ENCODE results near the gene PTGER3.
"Not testable (repeated sequence)": the region's sequence is repeated elsewhere in the genome, so short reads cannot be mapped to it uniquely, and the experiment has no call there.

The PTGER3 gene

GRCh38 chr1:70961374-70961975, 86.1 kb downstream of the PTGER3 start:
- no peak overlapping the region for H3K4me3 ChIP-seq (ENCODE audit: low read depth, low read length)
- no peak for TF ChIP-seq CTCF (IDR thresholded peaks at IDR 0.05; ENCODE audit: borderline replicate concordance, insufficient read depth, low read depth, low read length)

- no peak overlapping the region for H3K4me3 ChIP-seq (ENCODE audit: low read depth, low read length)
- no peak for TF ChIP-seq CTCF (IDR thresholded peaks at IDR 0.05; ENCODE audit: borderline replicate concordance, insufficient read depth, low read depth, low read length)
Observed at GRCh38 chr1:70948396-70949017, 99.1 kb downstream of the PTGER3 start.

- no peak overlapping the region for H3K4me3 ChIP-seq (ENCODE audit: low read depth, low read length)
- no peak for TF ChIP-seq CTCF (IDR thresholded peaks at IDR 0.05; ENCODE audit: borderline replicate concordance, insufficient read depth, low read depth, low read length)
Observed at GRCh38 chr1:70947835-70948234, 99.8 kb downstream of the PTGER3 start.

- no peak overlapping the region for H3K4me3 ChIP-seq (ENCODE audit: low read depth, low read length)
- no peak for TF ChIP-seq CTCF (IDR thresholded peaks at IDR 0.05; ENCODE audit: borderline replicate concordance, insufficient read depth, low read depth, low read length)
Observed at GRCh38 chr1:70945676-70946075, 101.9 kb downstream of the PTGER3 start.

- no peak overlapping the region for H3K4me3 ChIP-seq (ENCODE audit: low read depth, low read length)
Observed at GRCh38 chr1:70945251-70945650, 102.4 kb downstream of the PTGER3 start.

GRCh38 chr1:70941563-70941962, 106.1 kb downstream of the PTGER3 start:
- TF ChIP-seq CTCF (IDR thresholded peaks at IDR 0.05; ENCODE audit: borderline replicate concordance, insufficient read depth, low read depth, low read length) = no peak
- no peak overlapping the region for H3K4me3 ChIP-seq (ENCODE audit: low read depth, low read length)

More at GRCh38 chr1:70945251-70945650, 102.4 kb downstream of the PTGER3 start:
- TF ChIP-seq CTCF (IDR thresholded peaks at IDR 0.05; ENCODE audit: borderline replicate concordance, insufficient read depth, low read depth, low read length) = no peak

GRCh38 chr1:70940398-70940797, 107.2 kb downstream of the PTGER3 start:
- not testable (repeated sequence) for H3K4me3 ChIP-seq (ENCODE audit: low read depth, low read length)

All from GM12875 (cell line).